ENCODE measurements around the gene CNGB1.

GRCh38 chr16:57892041-57892440 lies 78.9 kb downstream of the CNGB1 start:
- no peak for TF ChIP-seq CTCF (optimal IDR thresholded peaks at IDR 0.05 in 1 of 3, IDR thresholded peaks at IDR 0.05 in 1 of 3, conservative IDR thresholded peaks at IDR 0.05 in 1 of 3; ENCODE audit: extremely low read depth in 1 of 3, insufficient read depth in 2 of 3, low read length in 3 of 3)
- TF ChIP-seq EZH2 (IDR thresholded peaks at IDR 0.05; ENCODE audit: low read length): no peak

Data from keratinocyte (primary cell).